SK-MEL-5 (cell line): ENCODE data around the gene IL17A. TPM values are rescaled to one million over a fixed set of nuclear protein-coding genes. Genes with fewer than 3 reads are reported as not detected.

ENCODE experiments used
- small RNA-seq, 2 experiments: library from RNA; depleted of rRNA; stranded (forward); fragments of <200 nt; gene quantifications; one replicate each; pipeline ENCODE3, GENCODE V24; 2014
- total RNA-seq: library from RNA; depleted of rRNA; stranded (reverse); fragments of >200 nt; shearing (Covaris generic); gene quantifications from 2 replicates; pipeline ENCODE4 v1.2.3, GENCODE V29; 2014; rRNA removed

IL17A gene
- total RNA-seq, 1 experiment from 2014 or later, result not detected

Small RNAs within 50 kb of the gene (small RNA-seq; reads per million reads assigned to genes)
- gene MIR133B (0 reads per million in 2 experiments), gene MIR206 (0 reads per million in 2 experiments)

Other genes with a start within 250 kb of the IL17A start
- 0.03 and 0.11 TPM in 2 replicates for gene PKHD1, start 98.8 kb upstream of the IL17A start, total RNA-seq
- not detected in 2 replicates for gene IL17F, start 58.1 kb downstream of the IL17A start, total RNA-seq
- gene MCM3, start 98.4 kb downstream of the IL17A start, total RNA-seq, result 109 and 113 TPM in 2 replicates
- 25.7 and 25.8 TPM in 2 replicates for gene PAQR8, start 175.8 kb downstream of the IL17A start, total RNA-seq
- gene EFHC1, start 234.0 kb downstream of the IL17A start, total RNA-seq, result 14.1 and 23.7 TPM in 2 replicates